Psoas muscle (tissue), 8 donors: ENCODE results near the gene PLS1. TPM values are rescaled to one million over a fixed set of nuclear protein-coding genes. Genes with fewer than 3 reads are reported as not detected.
"Not testable (repeated sequence)": the region's sequence is repeated elsewhere in the genome, so short reads cannot be mapped to it uniquely, and the experiment has no call there.

Experiments
- ATAC-seq, 4 donors: fragments of 200-7000 bp; cut with Tn5 transposase; one replicate each; pipeline ENCODE4 v1.9.1; 2020; ENCODE audit warnings: moderate library complexity in 3 of 4, mild to moderate bottlenecking in 2 of 4
- DNase-seq, 2 donors: peaks; one replicate each; pipeline ENCODE4 v3.0.0-alpha.2; 2020
- H3K27ac ChIP-seq: fragments of 200-600 bp; one replicate; pipeline ENCODE4 v1.8.0; 2022
- H3K27me3 ChIP-seq, 3 donors: fragments of 200-600 bp in 1 of 3; one replicate each; pipeline versions ENCODE4 v1.6.1 to v1.8.0; 2013 to 2022; ENCODE audit warnings: low read length in 2 of 3, mild to moderate bottlenecking in 2 of 3, moderate library complexity in 1 of 3; ENCODE audit not compliant: insufficient read depth in 3 of 3
- H3K36me3 ChIP-seq, 2 donors: fragments of 200-600 bp in 1 of 2; one replicate each; pipeline versions ENCODE4 v1.6.1 to v1.8.0; 2013 to 2022; ENCODE audit warnings: low read depth in 1 of 2, mild to moderate bottlenecking in 1 of 2, moderate library complexity in 1 of 2; ENCODE audit not compliant: insufficient read depth in 1 of 2
- H3K4me1 ChIP-seq: fragments of 200-600 bp; one replicate; pipeline ENCODE4 v1.8.0; 2022
- H3K4me3 ChIP-seq: fragments of 200-600 bp; one replicate; pipeline ENCODE4 v1.8.0; 2022; ENCODE audit warnings: mild to moderate bottlenecking
- H3K9me3 ChIP-seq: fragments of 200-600 bp; one replicate; pipeline ENCODE4 v1.8.0; 2022
- WGBS, 3 donors: extraction: QIAGEN DNeasy Blood & Tissue Kit; methylation state at CpG; one replicate each; pipeline versions ENCODE4 v1.1.6 to v1.1.7; 2013; 5-methylcytosine and 5-hydroxymethylcytosine counted together
- intact Hi-C, 2 donors: fragments of 100-400 bp; cut with DNase I; formaldehyde crosslinking; loops; one replicate each; pipeline versions ENCODE4 v1.11.0 to v1.14.2; 2022
- polyA plus RNA-seq, 3 donors: library from polyadenylated mRNA; stranded (reverse); fragments of 200-250 nt; gene quantifications; one replicate each; pipeline ENCODE4 v1.2.3, GENCODE V29; 2013
- total RNA-seq, 4 donors: library from RNA; stranded (reverse); fragmentation: NEBNext Ultra II Directional in 2 of 4; extraction: Animal tissue kit (Norgen Biotek cat#: 25700) in 2 of 4; gene quantifications; one replicate each; pipeline versions ENCODE4 v1.2.1 to v1.2.4, GENCODE V29; 2021 to 2023
- TF ChIP-seq, protein P1 (sequence below): fragments of 200-600 bp; IDR thresholded peaks from one replicate; pipeline ENCODE4 v1.8.0; 2022; ENCODE audit warnings: antibody characterized with exemption
- donor health status: healthy with polysubstance abuse.
- donor health status: DM: no; HTN: no; CAD: no; lungs with moderate emphysema.
- donor health status: Bipolar disorder and iron deficiency.
- donor health status: healthy.
- donor health status: DM: yes; HTN: yes; CAD: no.
- donor health status: DM: no; HTN: no; CAD: no.
- donor health status: DM: no; HTN: no; CAD: no.
- donor health status: DM: yes; HTN: yes; CAD: no.

The PLS1 gene
- total and polyA plus RNA-seq, 7 donors: 0.24 to 2.2 (median 0.58) TPM

DNA sequence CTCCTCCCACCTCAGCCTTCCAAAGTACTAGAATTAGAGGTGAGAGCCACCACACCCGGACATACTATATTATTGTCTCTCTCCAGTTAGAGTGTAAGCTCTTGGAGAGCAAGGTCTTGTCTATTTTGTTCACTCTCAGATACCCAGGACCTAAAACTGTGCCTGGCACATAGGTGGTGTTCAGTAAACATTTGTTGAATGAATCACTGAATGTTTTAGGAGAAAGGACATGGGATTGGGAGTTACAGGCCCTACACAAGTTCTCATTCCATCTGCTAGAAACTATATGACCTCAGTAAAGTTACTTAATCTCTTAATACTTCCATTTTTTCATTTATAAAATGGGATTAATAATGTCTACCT is 16.2 kb upstream of the PLS1 start:
- 89 to 100% (median 91%) methylated on average over 1 of the region's 1 CpG for WGBS, 3 donors

DNA sequence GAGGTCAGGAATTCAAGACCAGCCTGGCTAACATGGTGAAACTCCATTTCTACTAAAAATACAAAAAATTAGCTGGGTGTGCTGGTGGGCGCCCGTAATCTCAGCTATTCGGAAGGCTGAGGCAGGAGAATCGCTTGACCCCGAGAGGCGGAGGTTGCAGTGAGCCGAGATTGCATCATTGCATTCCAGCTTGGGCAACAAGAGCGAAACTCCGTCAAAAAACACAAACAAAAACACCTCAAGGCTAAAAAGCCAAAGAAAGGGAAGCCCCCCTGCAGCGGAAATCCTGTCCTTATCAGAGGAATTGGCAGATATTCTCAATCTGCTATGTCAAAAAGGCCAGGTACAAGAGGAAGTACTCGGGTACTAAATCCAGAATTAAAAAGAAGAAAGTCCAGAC is 15.1 kb upstream of the PLS1 start:
- H3K27me3 ChIP-seq, H3K27ac ChIP-seq, intact Hi-C loops, H3K36me3 ChIP-seq, ATAC-seq, H3K9me3 ChIP-seq, DNase-seq, H3K4me3 ChIP-seq: not testable (repeated sequence)
- WGBS, 3 donors: 67 to 82% (median 81%) methylated on average over 11 of the region's 11 CpGs
- H3K4me1 ChIP-seq: peaks cover 23% of the 10 kb centered on the region

More for the DNA sequence above, 16.2 kb upstream of the PLS1 start:
- Histone ChIP-seq H3K27me3 (no peaks in the 10 kb centered on the region), H3K9me3 (no peaks in the 10 kb centered on the region), H3K4me3 (no peak overlapping the region), H3K4me1 (peaks cover 23% of the 10 kb centered on the region), H3K36me3 (peaks cover 0 to 4% of the 10 kb centered on the region in 2 donors), H3K27ac (no peak overlapping the region)
- DNase-seq (no peak), ATAC-seq (no peak)
- intact Hi-C loops: no loop called here
- TF ChIP-seq, protein P1, sequence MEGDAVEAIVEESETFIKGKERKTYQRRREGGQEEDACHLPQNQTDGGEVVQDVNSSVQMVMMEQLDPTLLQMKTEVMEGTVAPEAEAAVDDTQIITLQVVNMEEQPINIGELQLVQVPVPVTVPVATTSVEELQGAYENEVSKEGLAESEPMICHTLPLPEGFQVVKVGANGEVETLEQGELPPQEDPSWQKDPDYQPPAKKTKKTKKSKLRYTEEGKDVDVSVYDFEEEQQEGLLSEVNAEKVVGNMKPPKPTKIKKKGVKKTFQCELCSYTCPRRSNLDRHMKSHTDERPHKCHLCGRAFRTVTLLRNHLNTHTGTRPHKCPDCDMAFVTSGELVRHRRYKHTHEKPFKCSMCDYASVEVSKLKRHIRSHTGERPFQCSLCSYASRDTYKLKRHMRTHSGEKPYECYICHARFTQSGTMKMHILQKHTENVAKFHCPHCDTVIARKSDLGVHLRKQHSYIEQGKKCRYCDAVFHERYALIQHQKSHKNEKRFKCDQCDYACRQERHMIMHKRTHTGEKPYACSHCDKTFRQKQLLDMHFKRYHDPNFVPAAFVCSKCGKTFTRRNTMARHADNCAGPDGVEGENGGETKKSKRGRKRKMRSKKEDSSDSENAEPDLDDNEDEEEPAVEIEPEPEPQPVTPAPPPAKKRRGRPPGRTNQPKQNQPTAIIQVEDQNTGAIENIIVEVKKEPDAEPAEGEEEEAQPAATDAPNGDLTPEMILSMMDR: no peak

DNA sequence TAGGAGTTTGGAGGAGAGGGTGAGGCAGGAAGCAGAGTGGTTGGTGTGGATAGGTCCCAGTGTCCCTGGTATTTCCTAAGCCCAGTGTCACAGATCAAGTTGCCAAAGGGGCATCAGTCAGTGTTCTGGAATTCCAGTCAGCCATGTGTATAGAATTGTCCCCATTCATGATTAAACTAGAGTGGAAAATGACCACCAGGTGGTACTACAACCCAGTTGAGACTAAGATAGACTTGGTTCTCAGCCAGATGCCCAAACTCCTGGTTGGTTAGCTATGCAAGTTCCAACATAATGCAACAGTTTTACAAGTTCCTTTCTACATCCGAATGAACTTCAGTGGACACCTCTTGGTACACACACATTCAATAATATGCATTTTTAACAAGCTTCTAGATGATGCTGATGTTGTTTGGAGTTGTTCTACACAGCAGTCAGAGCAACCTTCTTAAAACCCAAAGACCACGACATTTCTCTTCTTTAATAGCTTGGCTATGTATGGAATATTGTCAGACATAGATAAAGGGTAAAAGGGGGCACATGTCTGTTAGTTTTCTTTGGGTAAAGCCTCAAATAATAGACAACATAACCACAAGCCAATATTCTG is 9.3 kb upstream of the PLS1 start:
- Histone ChIP-seq H3K36me3 (no peaks in the 10 kb centered on the region), H3K27ac (no peak overlapping the region), H3K4me1 (no peaks in the 10 kb centered on the region), H3K9me3 (no peaks in the 10 kb centered on the region), H3K27me3 (no peaks in the 10 kb centered on the region), H3K4me3 (no peak overlapping the region)
- ATAC-seq (peak; percentile 65 to 92 (median 74)), DNase-seq (no peak)
- WGBS, 3 donors: 39 to 47% (median 43%) methylated on average over 2 of the region's 2 CpGs
- TF ChIP-seq, protein P1: peak; percentile 55
- intact Hi-C loops: no loop called here

DNA sequence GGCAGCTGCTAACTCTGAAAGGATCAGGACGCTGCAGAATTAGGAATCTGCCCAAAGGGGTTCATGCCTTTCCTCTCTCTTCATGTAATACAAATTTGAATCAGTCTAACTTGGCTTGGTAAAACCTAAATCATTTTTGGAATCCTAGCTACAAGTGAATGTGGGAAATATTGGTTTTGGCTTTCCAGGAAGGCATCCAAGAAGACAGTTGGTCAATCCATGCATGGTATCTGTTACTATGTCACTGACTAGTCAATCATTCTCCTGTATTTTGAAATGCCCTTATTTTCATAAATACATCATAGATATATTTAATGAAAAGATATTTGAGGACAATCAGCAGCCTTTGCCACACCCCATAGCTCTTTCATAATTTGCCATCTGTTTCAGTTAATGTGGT is 7.5 kb upstream of the PLS1 start:
- TF ChIP-seq, protein P1: no peak
- H3K4me3 ChIP-seq: no peak overlapping the region
- intact Hi-C loops: no loop called here
- no peak for DNase-seq
- no peaks in the 10 kb centered on the region for H3K9me3 ChIP-seq
- no peaks in the 10 kb centered on the region for H3K36me3 ChIP-seq
- 52 to 67% (median 62%) methylated on average over 1 of the region's 1 CpG for WGBS, 3 donors
- H3K27ac ChIP-seq: no peak overlapping the region
- no peaks in the 10 kb centered on the region for H3K27me3 ChIP-seq
- no peak for ATAC-seq
- H3K4me1 ChIP-seq: no peaks in the 10 kb centered on the region

DNA sequence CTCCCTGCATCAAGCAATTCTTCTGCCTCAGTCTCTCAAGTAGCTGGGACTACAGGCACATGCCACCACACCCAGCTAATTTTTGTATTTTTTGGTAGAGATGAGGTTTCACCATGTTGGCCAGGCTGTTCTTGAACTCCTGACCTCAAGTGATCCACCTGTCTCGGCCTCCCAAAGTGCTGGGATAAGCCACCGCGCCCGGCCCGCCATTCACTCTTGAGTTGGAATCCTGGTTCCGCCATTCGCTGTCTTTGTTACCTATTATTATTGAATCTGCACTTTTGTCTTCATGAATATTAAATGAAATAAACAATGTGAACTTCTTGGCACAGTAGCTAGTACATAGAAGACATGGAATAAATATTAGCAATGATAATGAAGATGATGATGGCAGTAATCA is 3.9 kb upstream of the PLS1 start:
- WGBS, 3 donors: 90 to 98% (median 95%) methylated on average over 7 of the region's 7 CpGs
- ATAC-seq: not testable (repeated sequence)

DNA sequence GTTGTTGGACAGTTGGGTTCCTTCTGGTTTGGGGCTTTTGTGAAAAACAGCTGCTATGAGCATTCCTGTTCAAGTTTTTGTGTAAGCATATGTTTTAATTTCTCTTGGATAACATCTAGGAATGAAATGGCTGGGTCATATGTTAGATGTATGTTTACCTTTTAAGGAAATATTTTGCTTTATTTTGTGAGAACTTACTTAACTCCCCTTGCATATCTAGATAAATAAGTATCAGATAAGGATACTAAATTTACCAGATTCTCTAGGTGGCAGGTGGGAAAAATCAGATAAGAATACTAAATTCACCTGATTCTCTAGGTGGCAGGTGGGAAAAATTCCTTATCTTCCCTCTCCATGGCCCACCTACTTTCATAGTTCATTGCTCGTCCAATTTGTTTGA is 1.1 kb upstream of the PLS1 start:
- H3K4me3 ChIP-seq: no peak overlapping the region
- H3K27ac ChIP-seq: no peak overlapping the region
- 29 to 36% (median 33%) methylated on average over 1 of the region's 1 CpG for WGBS, 3 donors
- intact Hi-C loops: loop anchor here in 1 of 2 donors (5.0 to 10.0 kb wide), 2 partner anchors 130 to 397 kb away; partner anchors contain the start of gene TRPC1
- H3K9me3 ChIP-seq: no peaks in the 10 kb centered on the region
- H3K36me3 ChIP-seq: no peaks in the 10 kb centered on the region
- ATAC-seq: no peak
- H3K27me3 ChIP-seq: no peaks in the 10 kb centered on the region
- peaks cover 3% of the 10 kb centered on the region for H3K4me1 ChIP-seq
- TF ChIP-seq, protein P1: no peak
- no peak for DNase-seq

More for the DNA sequence above, 3.9 kb upstream of the PLS1 start:
- H3K4me3 ChIP-seq, H3K9me3 ChIP-seq, H3K27me3 ChIP-seq, H3K27ac ChIP-seq, H3K4me1 ChIP-seq, H3K36me3 ChIP-seq, DNase-seq: not testable (repeated sequence)
- intact Hi-C loops: loop anchor here in 1 of 2 donors (10.0 kb wide), 1 partner anchor 133 kb away; the partner anchor contains the start of gene TRPC1
